ENCODE results near the gene TREML2. TPM values are rescaled to one million over a fixed set of nuclear protein-coding genes. Genes with fewer than 3 reads are reported as not detected.

The TREML2 gene
- total and polyA plus RNA-seq, 8 donors: 0.08 to 0.37 (median 0.12) TPM; not detected in 5

GRCh38 chr6:41204156-41204555 is 3.2 kb upstream of the TREML2 start:
- TF ChIP-seq POLR2AphosphoS5 (IDR thresholded peaks at IDR 0.05) (no peak), CTCF (IDR thresholded peaks at IDR 0.05) (no peak), POLR2A (IDR thresholded peaks at IDR 0.05) (no peak), EP300 (IDR thresholded peaks at IDR 0.05) (no peak)
- no peaks in the 10 kb centered on the region for H3K36me3 ChIP-seq
- H3K9me3 ChIP-seq: peaks cover 0 to 6% (median 2%) of the 10 kb centered on the region in 4 donors
- peaks cover 0 to 22% (median 6%) of the 10 kb centered on the region in 4 donors for H3K4me1 ChIP-seq
- WGBS, 5 donors: 79 to 90% (median 80%) methylated on average over 1 of the region's 1 CpG
- no peak for DNase-seq
- intact Hi-C loops (cut with DNase I; ENCODE audit: low total_unique reads): no loop called here
- H3K27ac ChIP-seq: no peak overlapping the region
- H3K27me3 ChIP-seq: no peaks in the 10 kb centered on the region
- H3K4me3 ChIP-seq: no peak overlapping the region

GRCh38 chr6:41201764-41202173 is 820 bp upstream of the TREML2 start:
- intact Hi-C loops (cut with DNase I; ENCODE audit: low total_unique reads): no loop called here
- Histone ChIP-seq H3K36me3 (no peaks in the 10 kb centered on the region), H3K4me1 (peaks cover 0 to 22% (median 6%) of the 10 kb centered on the region in 4 donors), H3K27me3 (peaks cover 0 to 5% (median 0%) of the 10 kb centered on the region in 3 donors), H3K9me3 (no peaks in the 10 kb centered on the region), H3K4me3 (no peak overlapping the region), H3K27ac (peak overlapping the region in 2 of 5 donors; percentile 79 to 85)
- no peak for DNase-seq
- TF ChIP-seq CTCF (IDR thresholded peaks at IDR 0.05) (no peak), EP300 (IDR thresholded peaks at IDR 0.05) (no peak), POLR2A (IDR thresholded peaks at IDR 0.05) (no peak), POLR2AphosphoS5 (IDR thresholded peaks at IDR 0.05) (no peak)
- WGBS, 5 donors: 61 to 68% (median 65%) methylated on average over 8 of the region's 8 CpGs

- 68 to 82% (median 70%) methylated on average over 2 of the region's 2 CpGs for WGBS, 5 donors
Measured at GRCh38 chr6:41200296-41200900, 551 bp downstream of the TREML2 start.

GRCh38 chr6:41199552-41200246 is 1.2 kb downstream of the TREML2 start:
- intact Hi-C loops (cut with DNase I; ENCODE audit: low total_unique reads): no loop called here
- peaks cover 0 to 6% (median 0%) of the 10 kb centered on the region in 3 donors for H3K27me3 ChIP-seq
- H3K27ac ChIP-seq: peak overlapping the region in 3 of 5 donors; percentile 29 to 85 (median 79)

More at GRCh38 chr6:41200296-41200900, 551 bp downstream of the TREML2 start:
- Histone ChIP-seq H3K36me3 (no peaks in the 10 kb centered on the region), H3K27me3 (peaks cover 0 to 5% (median 0%) of the 10 kb centered on the region in 3 donors), H3K9me3 (no peaks in the 10 kb centered on the region), H3K4me1 (peaks cover 0 to 22% (median 6%) of the 10 kb centered on the region in 4 donors), H3K4me3 (no peak overlapping the region), H3K27ac (peak overlapping the region in 4 of 5 donors; percentile 20 to 85 (median 54))
- DNase-seq: peak; percentile 34 to 63
- TF ChIP-seq POLR2A (IDR thresholded peaks at IDR 0.05): no peak
- peak in 1 of 3 donors; percentile 34 for TF ChIP-seq POLR2AphosphoS5 (IDR thresholded peaks at IDR 0.05)
- intact Hi-C loops (cut with DNase I; ENCODE audit: low total_unique reads): no loop called here

More at GRCh38 chr6:41199552-41200246, 1.2 kb downstream of the TREML2 start:
- 66 to 90% (median 76%) methylated on average over 1 of the region's 1 CpG for WGBS, 5 donors
- no peaks in the 10 kb centered on the region for H3K36me3 ChIP-seq
- H3K4me3 ChIP-seq: no peak overlapping the region
- H3K9me3 ChIP-seq: no peaks in the 10 kb centered on the region
- no peak for DNase-seq
- H3K4me1 ChIP-seq: peaks cover 0 to 22% (median 6%) of the 10 kb centered on the region in 4 donors
- TF ChIP-seq EP300 (IDR thresholded peaks at IDR 0.05) (no peak), CTCF (IDR thresholded peaks at IDR 0.05) (no peak), POLR2AphosphoS5 (IDR thresholded peaks at IDR 0.05) (no peak), POLR2A (IDR thresholded peaks at IDR 0.05) (no peak)

Data from stomach (tissue), 9 donors.